ENCODE results near the gene C12orf56. TPM values are rescaled to one million over a fixed set of nuclear protein-coding genes. Genes with fewer than 3 reads are reported as not detected.

C12orf56 gene
- total RNA-seq, 1 experiment from 2014 or later = not detected

GRCh38 chr12:64400041-64400440 lies 9.5 kb upstream of the C12orf56 start:
- RAD21 ChIA-PET (ENCODE audit: low non-redundant PET in 1 of 2, low total read pairs in 2 of 2, uncharacterized antibody in 2 of 2, unreplicated experiment in 2 of 2) = no interaction called here
- no peaks in the 10 kb centered on the region for H3K9me2 ChIP-seq (ENCODE audit: insufficient read depth)
- POLR2A ChIA-PET = no interaction called here
- no peaks in the 10 kb centered on the region for H3K9me3 ChIP-seq (ENCODE audit: control insufficient read depth in 1 of 2, insufficient read depth in 1 of 2, low read depth in 1 of 2, low read length in 2 of 2)
- H3K27me3 ChIP-seq (ENCODE audit: insufficient read depth, low read length) = no peaks in the 10 kb centered on the region
- no peaks in the 10 kb centered on the region for H4K20me1 ChIP-seq (ENCODE audit: insufficient read depth)
- ATAC-seq (no peak), DNase-seq (ENCODE audit: low read depth, low spot score) (no peak)
- peaks cover 0 to 14% of the 10 kb centered on the region in 2 experiments; a peak in 2 of 4 replicates for H3K4me1 ChIP-seq (ENCODE audit: control insufficient read depth in 1 of 2, insufficient read depth in 2 of 2, low read length in 2 of 2)
- no peak overlapping the region for H3K27ac ChIP-seq (ENCODE audit: low read depth, low read length)
- no peak overlapping the region for H3K4me3 ChIP-seq (replicated peaks in 1 of 2; ENCODE audit: low read depth in 1 of 2, low read length in 2 of 2)
- BruUV-seq (replicated peaks) = no TSS peak
- H3K79me2 ChIP-seq (ENCODE audit: insufficient read depth, low read length) = peaks cover 7% of the 10 kb centered on the region
- CTCF ChIA-PET = no interaction called here
- H3K4me2 ChIP-seq (ENCODE audit: low read length) = no peak overlapping the region
- H3K36me3 ChIP-seq (ENCODE audit: control insufficient read depth in 1 of 2, insufficient read depth in 2 of 2, low read length in 2 of 2) = no peaks in the 10 kb centered on the region
- TF ChIP-seq FOSL1 (IDR thresholded peaks at IDR 0.05; ENCODE audit: low read depth) = no peak; the same call in 1 of the 2 replicates
- no peak for TF ChIP-seq RAD21 (IDR thresholded peaks at IDR 0.05; ENCODE audit: low read depth)
- 0 out of 2 replicates have a peak, but pooled peaks have one; percentile 14 for TF ChIP-seq SP1 (IDR thresholded peaks at IDR 0.05; ENCODE audit: low read depth)
- H3K9ac ChIP-seq (ENCODE audit: low read length) = no peak overlapping the region
- intact Hi-C loops (cut with micrococcal nuclease) = no loop called here
- H2AFZ ChIP-seq (ENCODE audit: low read depth, low read length, poor library complexity, severe bottlenecking) = no peak overlapping the region

- Histone ChIP-seq H3K36me3 (ENCODE audit: control insufficient read depth in 1 of 2, insufficient read depth in 2 of 2, low read length in 2 of 2) (no peaks in the 10 kb centered on the region), H3K4me3 (replicated peaks in 1 of 2; ENCODE audit: low read depth in 1 of 2, low read length in 2 of 2) (no peak overlapping the region), H3K4me2 (ENCODE audit: low read length) (no peak overlapping the region), H3K9me2 (ENCODE audit: insufficient read depth) (no peaks in the 10 kb centered on the region), H3K9ac (ENCODE audit: low read length) (no peak overlapping the region), H3K4me1 (ENCODE audit: control insufficient read depth in 1 of 2, insufficient read depth in 2 of 2, low read length in 2 of 2) (peaks cover 0 to 8% of the 10 kb centered on the region in 2 experiments; a peak in 2 of 4 replicates), H3K27me3 (ENCODE audit: insufficient read depth, low read length) (no peaks in the 10 kb centered on the region), H2AFZ (ENCODE audit: low read depth, low read length, poor library complexity, severe bottlenecking) (no peak overlapping the region), H3K79me2 (ENCODE audit: insufficient read depth, low read length) (no peaks in the 10 kb centered on the region), H4K20me1 (ENCODE audit: insufficient read depth) (no peaks in the 10 kb centered on the region), H3K9me3 (ENCODE audit: control insufficient read depth in 1 of 2, insufficient read depth in 1 of 2, low read depth in 1 of 2, low read length in 2 of 2) (no peaks in the 10 kb centered on the region), H3K27ac (ENCODE audit: low read depth, low read length) (no peak overlapping the region)
- RAD21 ChIA-PET (ENCODE audit: low non-redundant PET in 1 of 2, low total read pairs in 2 of 2, uncharacterized antibody in 2 of 2, unreplicated experiment in 2 of 2) = no interaction called here
- TF ChIP-seq ZFX (IDR thresholded peaks at IDR 0.05) = no peak
- TF ChIP-seq YY1 (IDR thresholded peaks at IDR 0.05; ENCODE audit: extremely low read depth, insufficient replicate concordance, low read depth, low read length) = no peak
- no peak for TF ChIP-seq ELF1 (IDR thresholded peaks at IDR 0.05; ENCODE audit: borderline replicate concordance, low read depth)
- no peak for TF ChIP-seq EZH2 (IDR thresholded peaks at IDR 0.05)
- TF ChIP-seq POLR2AphosphoS5 (IDR thresholded peaks at IDR 0.05; ENCODE audit: low read depth, low read length) = no peak
- no peak for TF ChIP-seq EZH2phosphoT487 (IDR thresholded peaks at IDR 0.05; ENCODE audit: borderline replicate concordance)
- TF ChIP-seq ATF3 (IDR thresholded peaks at IDR 0.05) = no peak
- TF ChIP-seq SIN3A (IDR thresholded peaks at IDR 0.05; ENCODE audit: low read depth) = no peak
- TF ChIP-seq CEBPB (IDR thresholded peaks at IDR 0.05; ENCODE audit: low read depth) = no peak
- no peak for TF ChIP-seq MAX (IDR thresholded peaks at IDR 0.05)
- no peak for TF ChIP-seq ZNF274 (IDR thresholded peaks at IDR 0.05; ENCODE audit: low read depth, low read length)
- TF ChIP-seq POLR2A (IDR thresholded peaks at IDR 0.05; ENCODE audit: borderline replicate concordance, extremely low read depth, insufficient read depth, insufficient read length) = no peak
- TF ChIP-seq EGR1 (IDR thresholded peaks at IDR 0.05; ENCODE audit: low read depth) = no peak
- no peak for TF ChIP-seq JUND (IDR thresholded peaks at IDR 0.05)
- TF ChIP-seq CTCF (IDR thresholded peaks at IDR 0.05 in 2 of 3, conservative IDR thresholded peaks at IDR 0.05 in 1 of 3; ENCODE audit: borderline replicate concordance in 1 of 3, insufficient read depth in 1 of 3, low read depth in 2 of 3, low read length in 2 of 3) = no peak
- ATAC-seq (no peak), DNase-seq (ENCODE audit: low read depth, low spot score) (no peak)
- no TSS peak for BruUV-seq (replicated peaks)
- intact Hi-C loops (cut with micrococcal nuclease) = no loop called here
- POLR2A ChIA-PET = no interaction called here
- CTCF ChIA-PET = no interaction called here
Observed at GRCh38 chr12:64395739-64396138, 5.2 kb upstream of the C12orf56 start.
